Measurements from ENCODE around the gene NPM3.

- TF ChIP-seq CTCF (IDR thresholded peaks at IDR 0.05) (no peak), POLR2A (IDR thresholded peaks at IDR 0.05) (no peak), POLR2AphosphoS5 (IDR thresholded peaks at IDR 0.05) (no peak)
These were observed 29.4 kb upstream of the NPM3 start for GRCh38 chr10:101812606-101813005.

All from suprapubic skin (tissue), 4 donors.